ENCODE data around the gene DBNDD1.
"Not testable (repeated sequence)": the region's sequence is repeated elsewhere in the genome, so short reads cannot be mapped to it uniquely, and the experiment has no call there.

DBNDD1 gene

DNA sequence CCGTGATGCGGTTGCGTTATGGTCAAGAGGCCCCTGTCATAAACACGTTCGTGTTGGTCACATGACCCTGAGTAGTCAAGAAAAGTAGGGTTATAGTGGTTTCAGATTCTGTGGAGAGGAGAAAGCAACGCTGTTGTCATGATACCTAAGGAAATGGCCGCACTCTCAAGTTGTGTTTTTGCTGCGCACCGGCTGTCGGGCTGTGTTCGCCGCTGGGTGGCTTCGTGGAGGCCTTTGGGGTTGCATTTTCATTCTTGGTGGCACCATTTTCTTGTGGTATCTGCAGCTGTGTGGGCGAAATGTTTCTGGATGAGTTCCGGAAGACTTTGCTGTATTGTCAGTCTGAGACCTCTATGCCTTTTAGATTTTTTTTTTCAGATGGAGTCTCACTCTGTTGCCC, 35.7 kb downstream of the DBNDD1 start:
- TF ChIP-seq TAF1 (IDR thresholded peaks at IDR 0.05; ENCODE audit: borderline replicate concordance, low read depth, low read length) = no peak
- TF ChIP-seq POLR2AphosphoS5 (IDR thresholded peaks at IDR 0.05; ENCODE audit: low read depth, low read length) = no peak
- DNase-seq (ENCODE audit: insufficient read length) (no peak), FAIRE-seq (no peak)

DNA sequence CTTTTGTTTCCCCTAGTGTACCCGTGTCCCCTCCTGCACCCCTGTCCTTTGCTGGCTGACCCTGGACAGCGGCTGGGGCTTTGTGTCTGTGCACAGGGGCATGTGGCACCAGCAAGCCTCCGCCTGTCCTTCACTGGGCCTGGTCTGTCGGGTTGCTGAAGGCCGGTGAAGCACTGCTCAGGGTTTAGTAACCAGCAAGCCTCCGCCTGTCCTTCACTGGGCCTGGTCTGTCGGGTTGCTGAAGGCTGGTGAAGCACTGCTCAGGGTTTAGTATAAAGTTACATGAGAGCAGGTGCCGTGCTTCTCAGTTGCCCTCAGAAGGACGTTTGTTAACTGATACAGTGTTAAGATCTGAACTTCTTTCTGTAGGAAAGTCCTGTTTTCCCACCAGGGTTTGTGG, 36.9 kb downstream of the DBNDD1 start:
- FAIRE-seq (no peak), DNase-seq (ENCODE audit: insufficient read length) (no peak)
- no peak for TF ChIP-seq POLR2A (IDR thresholded peaks at IDR 0.05; ENCODE audit: low read depth, low read length)
- no peak for TF ChIP-seq POLR2AphosphoS5 (IDR thresholded peaks at IDR 0.05; ENCODE audit: low read depth, low read length)
- TF ChIP-seq TAF1 (IDR thresholded peaks at IDR 0.05; ENCODE audit: borderline replicate concordance, low read depth, low read length) = no peak

DNA sequence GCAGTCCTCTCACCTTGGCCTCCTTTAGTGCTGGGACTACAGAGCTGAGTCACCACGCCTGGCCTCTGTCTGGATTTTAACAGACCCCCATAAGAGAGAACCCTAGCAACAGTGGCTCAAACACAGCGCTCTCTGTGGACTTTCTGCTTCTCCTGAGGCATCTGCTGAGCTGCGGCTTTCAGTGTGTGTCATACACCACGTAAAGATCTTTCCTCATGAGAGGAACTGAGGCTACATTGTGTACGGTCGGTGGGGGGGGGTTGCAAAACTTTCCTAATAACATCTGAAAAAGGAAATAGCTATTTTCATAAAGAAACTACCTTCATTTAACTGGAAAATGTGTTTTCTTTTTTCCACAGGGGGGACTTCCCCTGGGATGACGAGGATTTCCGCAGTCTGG, 37.8 kb downstream of the DBNDD1 start:
- FAIRE-seq = no peak
- no peak for TF ChIP-seq POLR2A (IDR thresholded peaks at IDR 0.05; ENCODE audit: low read depth, low read length)
- TF ChIP-seq TAF1 (IDR thresholded peaks at IDR 0.05; ENCODE audit: borderline replicate concordance, low read depth, low read length) = no peak
- no peak for TF ChIP-seq POLR2AphosphoS5 (IDR thresholded peaks at IDR 0.05; ENCODE audit: low read depth, low read length)

DNA sequence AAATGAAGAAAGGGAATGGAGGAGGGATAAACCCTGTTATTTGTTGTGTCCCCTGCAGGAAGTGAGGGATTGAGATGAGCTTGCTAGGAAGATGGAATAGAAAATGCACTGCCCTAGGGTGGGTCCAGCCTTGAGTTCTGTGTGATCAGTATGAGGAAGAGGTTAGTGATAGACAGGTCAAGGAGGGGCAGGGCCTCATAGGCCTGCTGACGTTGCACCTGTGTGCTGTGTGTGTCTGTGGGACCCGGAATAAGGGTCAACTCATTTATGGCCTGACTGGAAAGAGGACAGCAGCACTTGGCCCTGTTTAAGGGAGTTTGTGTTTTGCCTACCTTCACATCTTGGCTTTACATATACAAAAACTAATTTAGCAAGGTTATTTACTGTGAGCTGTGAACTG, 44.4 kb downstream of the DBNDD1 start:
- FAIRE-seq (no peak), DNase-seq (ENCODE audit: insufficient read length) (no peak)
- TF ChIP-seq POLR2A (IDR thresholded peaks at IDR 0.05; ENCODE audit: low read depth, low read length) = no peak
- TF ChIP-seq POLR2AphosphoS5 (IDR thresholded peaks at IDR 0.05; ENCODE audit: low read depth, low read length) = no peak
- TF ChIP-seq TAF1 (IDR thresholded peaks at IDR 0.05; ENCODE audit: borderline replicate concordance, low read depth, low read length) = no peak

More for the DNA sequence above, 37.8 kb downstream of the DBNDD1 start:
- DNase-seq (ENCODE audit: insufficient read length) = no peak

DNA sequence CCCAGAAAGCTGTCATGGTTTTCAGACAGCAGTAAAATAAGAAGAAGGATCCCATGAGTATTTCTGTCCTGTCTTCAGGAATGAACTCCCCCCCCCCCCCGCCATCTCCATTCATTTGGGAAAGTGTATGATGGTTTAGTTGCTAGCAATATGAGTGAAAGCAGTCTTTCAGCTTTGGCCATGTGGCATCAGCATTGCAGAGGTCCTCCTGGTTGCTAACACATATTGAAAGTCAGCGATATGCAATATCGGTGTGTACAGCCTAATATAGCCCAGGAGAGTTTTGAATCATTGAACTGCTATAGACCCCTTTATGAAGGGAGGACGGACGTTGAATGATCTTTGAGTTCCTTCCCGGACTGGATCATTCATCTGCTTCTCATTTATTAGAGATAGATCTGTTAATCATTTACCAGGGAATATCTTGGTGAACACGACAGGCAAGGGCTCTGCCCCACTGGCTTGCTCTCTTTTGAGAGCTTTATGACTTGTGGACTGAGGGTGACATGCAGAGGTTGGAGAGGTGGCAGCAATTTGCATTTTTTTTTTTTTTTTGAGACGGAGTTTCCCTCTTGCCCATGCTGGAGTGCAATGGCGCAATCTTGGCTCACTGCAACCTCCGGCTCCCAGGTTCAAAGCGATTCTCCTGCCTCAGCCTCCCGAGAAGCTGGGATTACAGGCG, 45.5 kb downstream of the DBNDD1 start:
- TF ChIP-seq POLR2A (IDR thresholded peaks at IDR 0.05; ENCODE audit: low read depth, low read length) (no peak), POLR2AphosphoS5 (IDR thresholded peaks at IDR 0.05; ENCODE audit: low read depth, low read length) (no peak), TAF1 (IDR thresholded peaks at IDR 0.05; ENCODE audit: borderline replicate concordance, low read depth, low read length) (no peak)
- no peak for DNase-seq (ENCODE audit: insufficient read length)
- FAIRE-seq = peak; percentile 51

DNA sequence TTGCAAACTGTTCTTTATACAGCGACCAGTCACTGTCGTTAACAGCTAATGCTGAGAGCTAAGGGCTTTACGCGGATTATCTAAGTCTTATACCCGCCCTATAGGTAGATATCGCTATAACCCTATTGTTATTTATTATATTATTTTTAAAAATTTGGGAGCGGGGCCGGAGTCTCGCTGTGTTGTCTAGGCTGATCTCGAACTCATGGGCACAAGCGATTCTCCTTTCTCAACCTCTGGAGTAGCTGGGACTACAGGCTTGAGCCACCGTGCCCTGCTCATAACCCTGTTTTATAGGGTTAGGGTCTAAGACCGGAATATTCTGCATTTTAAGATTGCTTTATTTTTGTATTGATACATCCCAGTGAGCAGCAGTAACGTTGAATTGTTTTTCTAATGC, 46.0 kb downstream of the DBNDD1 start:
- DNase-seq (ENCODE audit: insufficient read length) (no peak), FAIRE-seq (no peak)
- TF ChIP-seq POLR2AphosphoS5 (IDR thresholded peaks at IDR 0.05; ENCODE audit: low read depth, low read length) (no peak), POLR2A (IDR thresholded peaks at IDR 0.05; ENCODE audit: low read depth, low read length) (no peak), TAF1 (IDR thresholded peaks at IDR 0.05; ENCODE audit: borderline replicate concordance, low read depth, low read length) (no peak)

DNA sequence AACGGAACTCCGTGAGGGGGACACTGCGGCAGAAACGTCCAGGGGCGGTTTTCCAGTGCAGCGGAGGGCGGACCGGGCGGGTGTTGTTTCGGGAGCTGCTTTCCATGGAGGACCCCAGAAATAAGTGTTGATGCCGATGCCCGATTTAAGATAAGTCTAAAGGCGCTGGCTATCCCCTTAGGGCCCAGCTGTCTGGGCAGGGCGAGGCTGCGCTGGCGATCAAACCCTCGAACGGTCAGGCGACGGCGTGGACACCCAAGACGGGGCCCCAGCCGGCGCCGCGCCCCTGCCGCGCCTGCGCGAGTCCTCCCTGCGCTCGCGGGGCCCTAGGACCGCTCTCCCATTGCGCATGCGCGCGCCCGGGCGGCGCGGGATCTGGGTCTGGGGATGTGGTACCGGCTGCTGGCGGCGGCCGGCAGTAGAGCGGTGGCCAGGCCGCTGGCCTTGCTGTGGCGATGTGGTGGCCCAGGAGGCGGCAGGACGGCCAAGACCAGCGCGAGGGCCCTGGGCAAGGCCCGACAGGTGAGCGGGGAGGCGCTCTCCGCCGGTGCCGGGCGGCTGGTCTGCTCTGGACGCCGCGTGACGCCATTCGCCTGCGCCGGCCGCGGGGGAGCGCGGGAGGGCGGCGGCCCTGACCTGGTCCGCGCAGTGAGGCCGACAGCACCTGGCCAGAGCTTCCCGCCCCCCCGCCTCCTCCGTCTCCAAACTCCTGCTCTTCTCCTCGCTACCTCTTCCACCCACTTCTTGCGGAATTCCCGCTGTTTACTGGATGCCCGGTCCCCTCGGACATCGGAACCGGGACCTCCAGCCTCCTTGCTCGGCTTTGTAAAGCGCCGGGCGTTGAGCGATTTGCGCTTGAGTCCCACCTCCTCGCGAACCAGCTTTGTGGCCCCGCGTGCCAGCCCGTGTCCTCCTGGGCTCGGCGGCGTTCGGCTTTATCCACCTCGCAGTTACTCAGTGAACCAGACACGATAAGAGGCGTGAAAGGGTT, 46.7 kb downstream of the DBNDD1 start:
- FAIRE-seq = peak; percentile 81
- peak; percentile 100 for DNase-seq (ENCODE audit: insufficient read length)
- TF ChIP-seq TAF1 (IDR thresholded peaks at IDR 0.05; ENCODE audit: borderline replicate concordance, low read depth, low read length) (no peak; the same call in 1 of the 2 replicates), POLR2A (IDR thresholded peaks at IDR 0.05; ENCODE audit: low read depth, low read length) (peak; percentile 94), POLR2AphosphoS5 (IDR thresholded peaks at IDR 0.05; ENCODE audit: low read depth, low read length) (peak; percentile 92)

DNA sequence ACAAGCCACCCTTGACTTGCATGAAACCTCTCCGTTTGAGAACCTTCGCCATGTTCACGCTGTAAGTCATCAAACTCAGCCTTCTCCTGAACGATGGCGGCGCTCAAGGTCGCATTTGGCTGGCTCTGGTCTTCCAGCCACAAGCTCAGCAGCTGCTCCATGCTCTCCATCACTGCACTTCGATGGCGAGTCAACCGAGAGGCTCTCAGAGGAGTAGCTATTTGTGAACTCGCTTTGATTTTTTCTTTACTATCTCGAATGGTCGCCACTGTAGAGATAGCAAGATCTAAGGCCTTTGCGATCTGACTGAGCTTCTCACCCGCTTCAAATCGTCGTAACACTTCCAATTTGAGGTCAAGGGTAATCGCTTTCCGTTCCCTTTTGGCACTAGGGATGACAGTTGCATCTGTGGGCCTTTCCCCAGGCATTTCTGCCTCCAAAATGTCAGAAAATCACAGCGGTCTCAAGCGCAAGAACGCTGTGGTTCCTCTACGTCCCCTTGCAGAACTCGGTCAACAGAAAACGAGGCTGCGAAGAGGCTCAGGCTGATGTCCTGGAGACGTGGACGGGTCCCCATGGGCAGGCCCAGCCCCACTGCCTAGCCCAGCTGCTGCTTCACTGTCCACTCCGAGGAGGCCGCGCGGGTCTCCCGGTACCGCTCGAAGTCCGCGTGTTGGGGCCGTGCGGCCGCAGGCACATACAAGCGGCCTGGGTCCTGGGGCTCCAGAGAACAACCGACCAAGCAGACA, 47.6 kb downstream of the DBNDD1 start:
- no peak for FAIRE-seq
- no peak for TF ChIP-seq POLR2AphosphoS5 (IDR thresholded peaks at IDR 0.05; ENCODE audit: low read depth, low read length)
- no peak for TF ChIP-seq POLR2A (IDR thresholded peaks at IDR 0.05; ENCODE audit: low read depth, low read length)
- TF ChIP-seq TAF1 (IDR thresholded peaks at IDR 0.05; ENCODE audit: borderline replicate concordance, low read depth, low read length) = no peak
- no peak for DNase-seq (ENCODE audit: insufficient read length)

DNA sequence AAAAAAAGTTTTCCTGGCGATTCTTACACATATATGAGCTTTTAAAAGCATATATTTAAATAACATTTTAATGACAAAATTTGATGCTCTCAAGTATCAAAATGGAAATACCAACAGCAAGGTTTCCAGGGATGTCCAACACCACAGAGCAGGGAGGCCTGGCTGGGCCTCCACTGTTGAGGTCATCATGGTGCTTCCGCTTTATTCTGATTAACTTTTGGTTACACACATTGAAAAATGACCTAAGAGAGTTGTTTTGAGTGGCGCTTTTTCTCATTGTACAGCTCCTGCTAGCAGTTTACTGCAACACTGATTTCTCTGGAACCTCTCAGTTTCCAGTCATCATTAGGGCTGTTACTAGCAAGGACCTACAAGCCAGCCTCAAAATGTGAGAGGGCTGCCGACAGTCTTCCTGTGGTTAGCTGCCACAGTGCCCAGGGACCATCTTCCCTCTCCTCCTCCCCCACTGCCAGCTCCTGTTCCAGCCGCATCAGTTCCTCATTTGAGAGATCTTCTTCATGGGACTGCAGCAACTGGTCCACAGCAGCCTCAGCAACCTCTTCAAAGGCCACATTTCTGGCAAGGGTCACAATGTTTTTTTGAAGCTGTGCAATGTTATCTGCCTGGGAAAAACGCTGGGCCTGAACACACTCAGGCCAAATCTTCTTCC, 49.4 kb downstream of the DBNDD1 start:
- DNase-seq (ENCODE audit: insufficient read length) = no peak
- FAIRE-seq = no peak
- no peak for TF ChIP-seq TAF1 (IDR thresholded peaks at IDR 0.05; ENCODE audit: borderline replicate concordance, low read depth, low read length)
- no peak for TF ChIP-seq POLR2AphosphoS5 (IDR thresholded peaks at IDR 0.05; ENCODE audit: low read depth, low read length)
- TF ChIP-seq POLR2A (IDR thresholded peaks at IDR 0.05; ENCODE audit: low read depth, low read length) = no peak

DNA sequence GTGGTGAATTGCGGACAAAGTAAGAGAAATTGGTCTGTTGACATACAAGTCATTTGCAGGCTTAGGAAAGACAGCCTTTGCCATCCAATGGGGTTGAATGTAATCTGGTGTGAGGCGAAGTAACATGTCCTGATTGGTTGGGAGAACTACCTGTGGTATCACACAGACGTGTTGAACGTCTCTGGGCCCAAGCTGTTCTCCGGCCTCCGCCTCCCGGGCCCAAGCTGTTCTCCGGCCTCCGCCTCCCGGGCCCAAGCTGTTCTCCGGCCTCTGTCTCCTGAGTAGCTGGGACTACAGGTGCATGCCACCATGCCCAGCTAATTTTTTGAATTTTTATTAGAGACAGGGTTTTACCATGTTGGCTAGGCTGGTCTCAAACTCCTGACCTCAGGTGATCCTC, 51.2 kb downstream of the DBNDD1 start:
- not testable (repeated sequence) for DNase-seq (ENCODE audit: insufficient read length); FAIRE-seq

DNA sequence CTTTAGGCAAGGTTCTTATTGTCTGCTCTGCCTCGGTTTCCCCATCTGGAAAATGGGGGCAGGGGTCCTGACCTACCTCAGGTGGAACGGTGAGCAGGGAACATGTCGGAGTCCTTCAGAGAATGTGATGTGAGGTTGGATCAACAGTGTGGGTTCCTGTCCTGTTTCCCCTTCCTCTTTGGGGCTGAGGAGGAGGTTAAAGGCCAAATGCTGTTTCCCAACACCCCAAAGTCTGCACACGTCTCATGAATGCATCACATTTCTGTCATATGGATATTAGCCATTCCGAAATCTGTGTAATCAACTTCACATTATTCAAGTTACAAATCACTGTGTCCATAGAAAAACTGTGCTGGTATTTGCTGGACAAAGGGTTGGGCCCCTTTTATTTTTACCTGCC, 51.8 kb downstream of the DBNDD1 start:
- DNase-seq (ENCODE audit: insufficient read length); FAIRE-seq: not testable (repeated sequence)
